Vagina (tissue), 2 donors: Measurements from ENCODE around the gene ADAMTS12.

Experiments used
- POLR2A ChIP-seq, 2 donors: fragments of 450-650 bp; IDR thresholded peaks; one replicate each; pipeline ENCODE4 v1.6.1; 2017; ENCODE audit warnings: antibody characterized with exemption in 2 of 2, mild to moderate bottlenecking in 2 of 2, moderate library complexity in 2 of 2
- POLR2AphosphoS5 ChIP-seq, 2 donors: sonication (generic); formaldehyde crosslinking; IDR thresholded peaks; one replicate each; pipeline ENCODE4 v1.9.0; 2017; ENCODE audit warnings: antibody characterized with exemption in 2 of 2, mild to moderate bottlenecking in 2 of 2, low read depth in 1 of 2; ENCODE audit not compliant: insufficient read depth in 1 of 2
- TF ChIP-seq, protein P1 (sequence below), 3 experiments: fragments of 450-650 bp in 2 of 3; fragments of 200-600 bp in 1 of 3; sonication (generic) in 1 of 3; IDR thresholded peaks; one replicate each; pipeline ENCODE4 v1.5.1; 2017 to 2019; ENCODE audit warnings: antibody characterized with exemption in 3 of 3, mild to moderate bottlenecking in 2 of 3, moderate library complexity in 2 of 3

DNA sequence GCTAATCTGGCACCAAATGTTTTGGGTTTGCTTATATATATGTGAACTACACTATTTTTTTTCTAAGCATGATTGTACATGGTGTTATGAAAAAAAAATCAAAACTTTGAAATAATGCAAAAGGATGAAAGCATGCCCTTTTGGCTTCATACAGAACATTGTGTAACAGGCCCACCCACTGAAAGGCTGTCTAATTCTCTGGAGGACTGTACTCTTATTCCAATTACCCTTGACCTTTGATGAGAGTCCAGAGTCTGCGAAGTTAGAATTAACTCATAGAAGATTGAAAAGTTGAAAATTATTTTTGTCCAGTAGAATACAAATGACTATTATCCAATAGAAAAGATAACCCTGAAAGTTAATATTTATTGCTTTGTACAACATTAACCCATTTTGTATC, 117.4 kb downstream of the ADAMTS12 start:
- TF ChIP-seq POLR2AphosphoS5 (IDR thresholded peaks at IDR 0.05; ENCODE audit: insufficient read depth in 1 of 2, low read depth in 1 of 2), result no peak
- TF ChIP-seq, protein P1, sequence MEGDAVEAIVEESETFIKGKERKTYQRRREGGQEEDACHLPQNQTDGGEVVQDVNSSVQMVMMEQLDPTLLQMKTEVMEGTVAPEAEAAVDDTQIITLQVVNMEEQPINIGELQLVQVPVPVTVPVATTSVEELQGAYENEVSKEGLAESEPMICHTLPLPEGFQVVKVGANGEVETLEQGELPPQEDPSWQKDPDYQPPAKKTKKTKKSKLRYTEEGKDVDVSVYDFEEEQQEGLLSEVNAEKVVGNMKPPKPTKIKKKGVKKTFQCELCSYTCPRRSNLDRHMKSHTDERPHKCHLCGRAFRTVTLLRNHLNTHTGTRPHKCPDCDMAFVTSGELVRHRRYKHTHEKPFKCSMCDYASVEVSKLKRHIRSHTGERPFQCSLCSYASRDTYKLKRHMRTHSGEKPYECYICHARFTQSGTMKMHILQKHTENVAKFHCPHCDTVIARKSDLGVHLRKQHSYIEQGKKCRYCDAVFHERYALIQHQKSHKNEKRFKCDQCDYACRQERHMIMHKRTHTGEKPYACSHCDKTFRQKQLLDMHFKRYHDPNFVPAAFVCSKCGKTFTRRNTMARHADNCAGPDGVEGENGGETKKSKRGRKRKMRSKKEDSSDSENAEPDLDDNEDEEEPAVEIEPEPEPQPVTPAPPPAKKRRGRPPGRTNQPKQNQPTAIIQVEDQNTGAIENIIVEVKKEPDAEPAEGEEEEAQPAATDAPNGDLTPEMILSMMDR (IDR thresholded peaks at IDR 0.05), result no peak
- TF ChIP-seq POLR2A (IDR thresholded peaks at IDR 0.05), result no peak
